Liver (tissue), 9 donors: ENCODE measurements around the gene PALM3. TPM values are rescaled to one million over a fixed set of nuclear protein-coding genes. Genes with fewer than 3 reads are reported as not detected.

ENCODE experiments used
- DNase-seq: peaks from one replicate; pipeline ENCODE4 v3.0.0-alpha.2; 2017; ENCODE audit warnings: low spot score
- H3K27ac ChIP-seq, 2 donors: one replicate each; pipeline ENCODE4 v1.7.0; 2013; ENCODE audit warnings: inconsistent platforms in 2 of 2, low read length in 2 of 2, control low read depth in 1 of 2, low read depth in 1 of 2, mild to moderate bottlenecking in 1 of 2
- H3K27me3 ChIP-seq, 4 donors: one replicate each; pipeline versions ENCODE4 v1.6.1 to v1.7.0; 2013; ENCODE audit warnings: low read length in 3 of 4, inconsistent platforms in 1 of 4, mild to moderate bottlenecking in 1 of 4, moderate library complexity in 1 of 4; ENCODE audit not compliant: control insufficient read depth in 4 of 4, insufficient read depth in 4 of 4
- H3K36me3 ChIP-seq, 4 donors: one replicate each; pipeline versions ENCODE4 v1.6.1 to v1.7.0; 2013; ENCODE audit warnings: low read length in 3 of 4, mild to moderate bottlenecking in 3 of 4, low read depth in 1 of 4, moderate library complexity in 1 of 4; ENCODE audit not compliant: control insufficient read depth in 4 of 4, insufficient read depth in 3 of 4
- H3K4me1 ChIP-seq, 4 donors: one replicate each; pipeline versions ENCODE4 v1.6.1 to v1.7.0; 2013; ENCODE audit warnings: low read length in 3 of 4, mild to moderate bottlenecking in 3 of 4, moderate library complexity in 1 of 4; ENCODE audit not compliant: control insufficient read depth in 4 of 4, insufficient read depth in 4 of 4
- H3K4me3 ChIP-seq, 3 donors: one replicate each; pipeline versions ENCODE4 v1.6.1 to v1.7.0; 2013; ENCODE audit warnings: low read length in 3 of 3, control low read depth in 1 of 3, low read depth in 1 of 3, mild to moderate bottlenecking in 1 of 3
- H3K9ac ChIP-seq, 2 donors: one replicate each; pipeline ENCODE4 v1.7.0; 2013; ENCODE audit warnings: low read length in 2 of 2, mild to moderate bottlenecking in 2 of 2, moderate library complexity in 2 of 2, control low read depth in 1 of 2, low read depth in 1 of 2
- H3K9me3 ChIP-seq, 4 donors: one replicate each; pipeline versions ENCODE4 v1.6.1 to v1.7.0; 2013; ENCODE audit warnings: low read length in 3 of 4; ENCODE audit not compliant: control insufficient read depth in 4 of 4
- ATF3 ChIP-seq: IDR thresholded peaks from 2 replicates; pipeline ENCODE4 v1.6.1; 2016; ENCODE audit warnings: antibody characterized with exemption
- EGR1 ChIP-seq, 2 donors: IDR thresholded peaks; 2 replicates each; pipeline ENCODE4 v1.6.1; 2016 to 2018; ENCODE audit warnings: antibody characterized with exemption in 2 of 2, low read depth in 2 of 2
- FOXA1 ChIP-seq: IDR thresholded peaks from 2 replicates; pipeline ENCODE4 v1.6.1; 2016; ENCODE audit warnings: antibody characterized with exemption
- FOXA2 ChIP-seq: IDR thresholded peaks from 2 replicates; pipeline ENCODE4 v1.6.1; 2016; ENCODE audit warnings: antibody characterized with exemption
- HNF4A ChIP-seq, 2 donors: conservative IDR thresholded peaks; 2 replicates each; pipeline ENCODE4 v1.6.1; 2016; ENCODE audit warnings: antibody characterized with exemption in 2 of 2, mild to moderate bottlenecking in 2 of 2
- HNF4G ChIP-seq: IDR thresholded peaks from 2 replicates; pipeline ENCODE4 v1.6.1; 2016; ENCODE audit warnings: antibody characterized with exemption
- JUND ChIP-seq, 2 donors: IDR thresholded peaks; 2 replicates each; pipeline ENCODE4 v1.6.1; 2016; ENCODE audit warnings: antibody characterized with exemption in 2 of 2
- MAX ChIP-seq: IDR thresholded peaks from 2 replicates; pipeline ENCODE4 v1.6.1; 2016; ENCODE audit warnings: antibody characterized with exemption
- RXRA ChIP-seq, 2 donors: IDR thresholded peaks; 2 replicates each; pipeline ENCODE4 v1.6.1; 2017 to 2018; ENCODE audit warnings: antibody characterized with exemption in 2 of 2, mild to moderate bottlenecking in 1 of 2
- TAF1 ChIP-seq: conservative IDR thresholded peaks from 2 replicates; pipeline ENCODE4 v1.6.1; 2016; ENCODE audit warnings: antibody characterized with exemption, mild to moderate bottlenecking
- WGBS: extraction: QIAGEN DNeasy Blood & Tissue Kit; methylation state at CpG from one replicate; pipeline ENCODE4 v1.1.7; 2013; 5-methylcytosine and 5-hydroxymethylcytosine counted together
- polyA plus RNA-seq, 2 donors: library from polyadenylated mRNA; stranded (reverse) in 1 of 2; unstranded in 1 of 2; fragments of 200-250 nt in 1 of 2; fragments of >200 nt in 1 of 2; fragmentation: Nextera tagmentation in 1 of 2; extraction: Ambion mirVana in 1 of 2; gene quantifications; one replicate each; pipeline versions ENCODE4 v1.2.1 to v1.2.3, GENCODE V29; 2013 to 2015
- total RNA-seq, 2 donors: library from RNA; depleted of rRNA; stranded (reverse); fragments of >200 nt; gene quantifications; one replicate each; pipeline ENCODE4 v1.2.3, GENCODE V29; 2014
- TF ChIP-seq, protein P1 (sequence below): IDR thresholded peaks from 2 replicates; pipeline ENCODE4 v1.6.1; 2016; ENCODE audit warnings: antibody characterized with exemption
- TF ChIP-seq, protein P2 (sequence below): fragments of 150-350 bp; IDR thresholded peaks from 2 replicates; pipeline ENCODE4 v1.5.1; 2017; ENCODE audit warnings: improper control_type of control experiment, low read depth, low read length; ENCODE audit not compliant: missing input control
- donor health status: healthy.
- donor health status: healthy.
- donor health status: healthy.
- donor health status: healthy.
- donor health status: healthy.

PALM3 gene
- total and polyA plus RNA-seq, 4 donors, result 1.4 to 17.9 (median 5.9) TPM

DNA sequence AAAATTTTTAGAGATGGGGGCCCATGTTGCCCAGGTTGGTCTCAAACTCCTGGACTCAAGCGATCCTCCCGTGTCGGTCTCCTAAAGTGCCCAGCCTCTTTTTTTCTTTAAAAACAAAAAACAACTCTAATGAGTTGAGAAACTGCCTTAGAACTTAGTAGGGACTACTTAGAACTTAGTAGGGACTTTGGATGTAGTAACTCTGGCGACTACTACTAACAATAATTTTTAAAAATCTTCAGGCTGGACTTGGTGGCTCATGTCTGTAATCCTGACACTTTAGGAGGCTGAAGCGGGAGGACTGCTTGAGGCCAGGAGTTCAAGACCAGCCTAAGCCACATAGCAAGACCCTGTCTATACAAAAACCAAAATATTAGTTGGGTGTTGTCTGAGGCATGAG, 24.2 kb upstream of the PALM3 start:
- WGBS, result 77% methylated on average over 5 of the region's 5 CpGs

DNA sequence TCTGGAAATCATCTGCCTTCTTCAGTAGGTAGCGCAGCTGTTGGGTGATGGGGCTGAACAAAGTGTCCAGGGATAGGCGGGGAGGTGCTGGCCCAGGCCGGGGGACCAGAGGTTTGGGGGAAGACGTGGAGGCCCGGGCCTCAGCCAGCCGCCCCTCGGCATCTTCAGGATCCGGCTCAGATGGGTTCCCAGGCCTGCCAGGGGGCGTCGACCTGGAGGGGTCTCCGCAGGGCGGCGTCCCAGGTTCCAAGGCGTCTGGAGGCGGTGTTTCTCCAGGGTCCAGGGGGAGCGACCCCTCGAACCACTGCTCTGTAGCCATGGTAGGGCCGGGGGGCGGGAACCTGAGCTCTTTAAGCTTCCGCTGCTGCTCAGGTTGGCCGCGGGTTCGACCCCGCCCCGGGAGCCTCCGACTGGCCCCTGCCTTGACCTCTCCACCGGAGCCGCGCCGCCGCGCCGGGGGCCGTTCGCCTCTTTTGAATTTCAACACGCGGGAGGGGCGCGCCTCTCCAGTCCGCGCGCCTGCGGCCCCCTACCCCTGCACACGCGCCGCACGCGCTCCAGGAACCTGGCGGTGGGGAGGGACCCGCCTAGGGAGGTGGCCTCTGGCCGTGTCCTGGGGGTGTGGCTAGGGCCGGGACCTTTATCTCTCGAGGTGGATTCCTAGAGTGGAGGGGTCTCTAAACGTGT, 23.6 kb upstream of the PALM3 start, which contains the start of gene C19orf67:
C19orf67 (minus strand) TSS at position 475 of the 687 bp plus-strand sequence; CDS start at position 319, 156 bp downstream.
- Histone ChIP-seq H3K36me3 (peaks cover 0 to 3% (median under 1%) of the 10 kb centered on the region in 4 donors), H3K9me3 (no peaks in the 10 kb centered on the region), H3K4me3 (no peak within 1 kb of the TSS), H3K27me3 (no peaks in the 10 kb centered on the region), H3K9ac (no peak within 1 kb of the TSS), H3K4me1 (peaks cover 5 to 31% (median 14%) of the 10 kb centered on the region in 4 donors), H3K27ac (no peak within 1 kb of the TSS)
- TF ChIP-seq RXRA (IDR thresholded peaks at IDR 0.05), result no peak
- no peak for TF ChIP-seq FOXA2
- TF ChIP-seq JUND (IDR thresholded peaks at IDR 0.05), result no peak
- TF ChIP-seq EGR1 (IDR thresholded peaks at IDR 0.05; ENCODE audit: low read depth in 2 of 2), result no peak
- TF ChIP-seq, protein P1, sequence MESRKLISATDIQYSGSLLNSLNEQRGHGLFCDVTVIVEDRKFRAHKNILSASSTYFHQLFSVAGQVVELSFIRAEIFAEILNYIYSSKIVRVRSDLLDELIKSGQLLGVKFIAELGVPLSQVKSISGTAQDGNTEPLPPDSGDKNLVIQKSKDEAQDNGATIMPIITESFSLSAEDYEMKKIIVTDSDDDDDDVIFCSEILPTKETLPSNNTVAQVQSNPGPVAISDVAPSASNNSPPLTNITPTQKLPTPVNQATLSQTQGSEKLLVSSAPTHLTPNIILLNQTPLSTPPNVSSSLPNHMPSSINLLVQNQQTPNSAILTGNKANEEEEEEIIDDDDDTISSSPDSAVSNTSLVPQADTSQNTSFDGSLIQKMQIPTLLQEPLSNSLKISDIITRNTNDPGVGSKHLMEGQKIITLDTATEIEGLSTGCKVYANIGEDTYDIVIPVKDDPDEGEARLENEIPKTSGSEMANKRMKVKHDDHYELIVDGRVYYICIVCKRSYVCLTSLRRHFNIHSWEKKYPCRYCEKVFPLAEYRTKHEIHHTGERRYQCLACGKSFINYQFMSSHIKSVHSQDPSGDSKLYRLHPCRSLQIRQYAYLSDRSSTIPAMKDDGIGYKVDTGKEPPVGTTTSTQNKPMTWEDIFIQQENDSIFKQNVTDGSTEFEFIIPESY, result no peak
- TF ChIP-seq FOXA1, result no peak
- TF ChIP-seq HNF4A (conservative IDR thresholded peaks at IDR 0.05), result no peak
- no peak for TF ChIP-seq ATF3
- TF ChIP-seq, protein P2, sequence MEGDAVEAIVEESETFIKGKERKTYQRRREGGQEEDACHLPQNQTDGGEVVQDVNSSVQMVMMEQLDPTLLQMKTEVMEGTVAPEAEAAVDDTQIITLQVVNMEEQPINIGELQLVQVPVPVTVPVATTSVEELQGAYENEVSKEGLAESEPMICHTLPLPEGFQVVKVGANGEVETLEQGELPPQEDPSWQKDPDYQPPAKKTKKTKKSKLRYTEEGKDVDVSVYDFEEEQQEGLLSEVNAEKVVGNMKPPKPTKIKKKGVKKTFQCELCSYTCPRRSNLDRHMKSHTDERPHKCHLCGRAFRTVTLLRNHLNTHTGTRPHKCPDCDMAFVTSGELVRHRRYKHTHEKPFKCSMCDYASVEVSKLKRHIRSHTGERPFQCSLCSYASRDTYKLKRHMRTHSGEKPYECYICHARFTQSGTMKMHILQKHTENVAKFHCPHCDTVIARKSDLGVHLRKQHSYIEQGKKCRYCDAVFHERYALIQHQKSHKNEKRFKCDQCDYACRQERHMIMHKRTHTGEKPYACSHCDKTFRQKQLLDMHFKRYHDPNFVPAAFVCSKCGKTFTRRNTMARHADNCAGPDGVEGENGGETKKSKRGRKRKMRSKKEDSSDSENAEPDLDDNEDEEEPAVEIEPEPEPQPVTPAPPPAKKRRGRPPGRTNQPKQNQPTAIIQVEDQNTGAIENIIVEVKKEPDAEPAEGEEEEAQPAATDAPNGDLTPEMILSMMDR, result no peak
- TF ChIP-seq TAF1, result no peak
- no peak for DNase-seq
- 40% methylated on average over 54 of the region's 54 CpGs for WGBS

More for the DNA sequence above, 24.2 kb upstream of the PALM3 start:
- Histone ChIP-seq H3K27ac (no peak overlapping the region), H3K9me3 (no peaks in the 10 kb centered on the region), H3K27me3 (no peaks in the 10 kb centered on the region), H3K36me3 (peaks cover 0 to 3% (median under 1%) of the 10 kb centered on the region in 4 donors), H3K4me1 (peaks cover 5 to 30% (median 13%) of the 10 kb centered on the region in 4 donors), H3K4me3 (no peak overlapping the region), H3K9ac (no peak overlapping the region)
- DNase-seq, result no peak
- TF ChIP-seq RXRA (IDR thresholded peaks at IDR 0.05), result no peak
- no peak for TF ChIP-seq HNF4A (conservative IDR thresholded peaks at IDR 0.05)
- TF ChIP-seq, protein P1, result no peak
- TF ChIP-seq HNF4G, result no peak
- no peak for TF ChIP-seq FOXA1
- TF ChIP-seq MAX, result no peak
- TF ChIP-seq FOXA2, result no peak
